ENCODE results near the gene BROX. TPM values are rescaled to one million over a fixed set of nuclear protein-coding genes. Genes with fewer than 3 reads are reported as not detected.

Gene BROX
- total RNA-seq, 1 experiment from 2014 or later, result 44.9 TPM

DNA sequence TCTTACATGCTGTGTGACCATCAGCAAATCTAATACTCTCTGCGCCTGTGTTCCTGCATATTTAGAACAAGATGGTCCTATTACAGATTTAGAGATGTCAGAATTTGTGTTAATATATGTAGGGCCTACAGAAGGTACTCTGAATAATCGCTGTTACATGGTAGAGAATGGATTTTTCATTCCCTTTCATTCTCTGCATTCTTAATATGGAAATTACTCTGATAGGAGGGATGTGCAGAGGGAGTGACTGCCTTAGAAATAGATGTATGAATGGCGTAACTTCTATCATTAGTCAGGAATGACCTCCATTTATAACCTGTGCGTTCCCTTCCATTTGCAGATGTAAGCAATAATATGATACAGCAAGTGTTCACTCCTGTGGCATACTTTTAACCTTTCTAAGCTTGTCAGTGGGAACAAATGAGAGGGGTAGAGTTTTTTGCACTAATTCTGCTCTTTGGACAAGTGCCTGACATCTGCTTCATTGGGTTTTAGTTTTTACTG lies 48.9 kb upstream of the BROX start:
- intact Hi-C loops (cut with micrococcal nuclease), result no loop called here
- RAD21 ChIA-PET (ENCODE audit: low non-redundant PET in 1 of 2, low total read pairs in 2 of 2, uncharacterized antibody in 2 of 2, unreplicated experiment in 2 of 2), result no interaction called here
- BruUV-seq (replicated peaks), result no TSS peak

More for the DNA sequence above, 48.9 kb upstream of the BROX start:
- TF ChIP-seq FOSL1 (IDR thresholded peaks at IDR 0.05; ENCODE audit: low read depth) (no peak), POLR2A (IDR thresholded peaks at IDR 0.05; ENCODE audit: borderline replicate concordance, extremely low read depth, insufficient read depth, insufficient read length) (no peak), ZFX (IDR thresholded peaks at IDR 0.05) (no peak), ZNF274 (IDR thresholded peaks at IDR 0.05; ENCODE audit: low read depth, low read length) (no peak), CBX3 (IDR thresholded peaks at IDR 0.05; ENCODE audit: low read depth) (no peak), YY1 (IDR thresholded peaks at IDR 0.05; ENCODE audit: extremely low read depth, insufficient replicate concordance, low read depth, low read length) (no peak), EZH2phosphoT487 (IDR thresholded peaks at IDR 0.05; ENCODE audit: borderline replicate concordance) (no peak), RAD21 (IDR thresholded peaks at IDR 0.05; ENCODE audit: low read depth) (no peak), EGR1 (IDR thresholded peaks at IDR 0.05; ENCODE audit: low read depth) (no peak), SRF (IDR thresholded peaks at IDR 0.05; ENCODE audit: low read depth) (no peak), SIN3A (IDR thresholded peaks at IDR 0.05; ENCODE audit: low read depth) (no peak), EZH2 (IDR thresholded peaks at IDR 0.05) (no peak), TCF7L2 (IDR thresholded peaks at IDR 0.05; ENCODE audit: borderline replicate concordance, extremely low read depth, insufficient read depth, insufficient read length) (no peak), POLR2AphosphoS5 (IDR thresholded peaks at IDR 0.05; ENCODE audit: low read depth, low read length) (no peak)
- TF ChIP-seq, protein P1, sequence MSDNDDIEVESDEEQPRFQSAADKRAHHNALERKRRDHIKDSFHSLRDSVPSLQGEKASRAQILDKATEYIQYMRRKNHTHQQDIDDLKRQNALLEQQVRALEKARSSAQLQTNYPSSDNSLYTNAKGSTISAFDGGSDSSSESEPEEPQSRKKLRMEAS (IDR thresholded peaks at IDR 0.05), result no peak
- TF ChIP-seq, protein P2, sequence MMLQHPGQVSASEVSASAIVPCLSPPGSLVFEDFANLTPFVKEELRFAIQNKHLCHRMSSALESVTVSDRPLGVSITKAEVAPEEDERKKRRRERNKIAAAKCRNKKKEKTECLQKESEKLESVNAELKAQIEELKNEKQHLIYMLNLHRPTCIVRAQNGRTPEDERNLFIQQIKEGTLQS (IDR thresholded peaks at IDR 0.05), result no peak
- TF ChIP-seq, protein P3, sequence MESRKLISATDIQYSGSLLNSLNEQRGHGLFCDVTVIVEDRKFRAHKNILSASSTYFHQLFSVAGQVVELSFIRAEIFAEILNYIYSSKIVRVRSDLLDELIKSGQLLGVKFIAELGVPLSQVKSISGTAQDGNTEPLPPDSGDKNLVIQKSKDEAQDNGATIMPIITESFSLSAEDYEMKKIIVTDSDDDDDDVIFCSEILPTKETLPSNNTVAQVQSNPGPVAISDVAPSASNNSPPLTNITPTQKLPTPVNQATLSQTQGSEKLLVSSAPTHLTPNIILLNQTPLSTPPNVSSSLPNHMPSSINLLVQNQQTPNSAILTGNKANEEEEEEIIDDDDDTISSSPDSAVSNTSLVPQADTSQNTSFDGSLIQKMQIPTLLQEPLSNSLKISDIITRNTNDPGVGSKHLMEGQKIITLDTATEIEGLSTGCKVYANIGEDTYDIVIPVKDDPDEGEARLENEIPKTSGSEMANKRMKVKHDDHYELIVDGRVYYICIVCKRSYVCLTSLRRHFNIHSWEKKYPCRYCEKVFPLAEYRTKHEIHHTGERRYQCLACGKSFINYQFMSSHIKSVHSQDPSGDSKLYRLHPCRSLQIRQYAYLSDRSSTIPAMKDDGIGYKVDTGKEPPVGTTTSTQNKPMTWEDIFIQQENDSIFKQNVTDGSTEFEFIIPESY (IDR thresholded peaks at IDR 0.05; ENCODE audit: extremely low read depth, insufficient replicate concordance, low read length), result no peak
- TF ChIP-seq, protein P4, sequence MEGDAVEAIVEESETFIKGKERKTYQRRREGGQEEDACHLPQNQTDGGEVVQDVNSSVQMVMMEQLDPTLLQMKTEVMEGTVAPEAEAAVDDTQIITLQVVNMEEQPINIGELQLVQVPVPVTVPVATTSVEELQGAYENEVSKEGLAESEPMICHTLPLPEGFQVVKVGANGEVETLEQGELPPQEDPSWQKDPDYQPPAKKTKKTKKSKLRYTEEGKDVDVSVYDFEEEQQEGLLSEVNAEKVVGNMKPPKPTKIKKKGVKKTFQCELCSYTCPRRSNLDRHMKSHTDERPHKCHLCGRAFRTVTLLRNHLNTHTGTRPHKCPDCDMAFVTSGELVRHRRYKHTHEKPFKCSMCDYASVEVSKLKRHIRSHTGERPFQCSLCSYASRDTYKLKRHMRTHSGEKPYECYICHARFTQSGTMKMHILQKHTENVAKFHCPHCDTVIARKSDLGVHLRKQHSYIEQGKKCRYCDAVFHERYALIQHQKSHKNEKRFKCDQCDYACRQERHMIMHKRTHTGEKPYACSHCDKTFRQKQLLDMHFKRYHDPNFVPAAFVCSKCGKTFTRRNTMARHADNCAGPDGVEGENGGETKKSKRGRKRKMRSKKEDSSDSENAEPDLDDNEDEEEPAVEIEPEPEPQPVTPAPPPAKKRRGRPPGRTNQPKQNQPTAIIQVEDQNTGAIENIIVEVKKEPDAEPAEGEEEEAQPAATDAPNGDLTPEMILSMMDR (IDR thresholded peaks at IDR 0.05 in 2 of 3, conservative IDR thresholded peaks at IDR 0.05 in 1 of 3; ENCODE audit: borderline replicate concordance in 1 of 3, insufficient read depth in 1 of 3, low read depth in 2 of 3, low read length in 2 of 3), result no peak
- ChIA-PET POLR2A (no interaction called here), CTCF (no interaction called here)
- Histone ChIP-seq H3K4me1 (ENCODE audit: control insufficient read depth in 1 of 2, insufficient read depth in 2 of 2, low read length in 2 of 2) (no peaks in the 10 kb centered on the region), H3K36me3 (ENCODE audit: control insufficient read depth in 1 of 2, insufficient read depth in 2 of 2, low read length in 2 of 2) (peaks cover 64 to 70% of the 10 kb centered on the region in 2 experiments), H3K27me3 (ENCODE audit: insufficient read depth, low read length) (no peaks in the 10 kb centered on the region), H3K27ac (ENCODE audit: low read depth, low read length) (no peak overlapping the region), H3K9me2 (ENCODE audit: insufficient read depth) (no peaks in the 10 kb centered on the region), H3K4me3 (replicated peaks in 1 of 2; ENCODE audit: low read depth in 1 of 2, low read length in 2 of 2) (no peak overlapping the region), H3K9me3 (ENCODE audit: control insufficient read depth in 1 of 2, insufficient read depth in 1 of 2, low read depth in 1 of 2, low read length in 2 of 2) (no peaks in the 10 kb centered on the region), H2AFZ (ENCODE audit: low read depth, low read length, poor library complexity, severe bottlenecking) (no peak overlapping the region), H4K20me1 (ENCODE audit: insufficient read depth) (no peaks in the 10 kb centered on the region), H3K79me2 (ENCODE audit: insufficient read depth, low read length) (no peaks in the 10 kb centered on the region), H3K4me2 (ENCODE audit: low read length) (no peak overlapping the region), H3K9ac (ENCODE audit: low read length) (no peak overlapping the region)
- DNase-seq (ENCODE audit: low read depth, low spot score), result no peak
- no peak for ATAC-seq

Measured in HCT116 (cell line).